ENCODE data around the gene GTF2I. TPM values are rescaled to one million over a fixed set of nuclear protein-coding genes. Genes with fewer than 3 reads are reported as not detected.

GTF2I gene
- total and polyA plus RNA-seq, 10 of the 15 experiments (the other 5 are each of a cell fraction or from before 2014, with no cell fraction given), result 6.7 to 172 (median 96.9) TPM

GRCh38 chr7:74672343-74672915, 14.9 kb downstream of the GTF2I start:
- FAIRE-seq, result no peak
- SMC1A ChIA-PET (ENCODE audit: uncharacterized antibody, unreplicated experiment), result interaction anchor here (1.9 kb wide), 1 partner anchor 12 kb away, joined by 6 read pairs; no protein-coding TSS in a partner anchor
- POLR2A ChIA-PET, result no interaction called here
- TF ChIP-seq MEF2B (IDR thresholded peaks at IDR 0.05; ENCODE audit: partially characterized antibody, poor library complexity, severe bottlenecking) (no peak), NR2C2 (IDR thresholded peaks at IDR 0.05; ENCODE audit: borderline replicate concordance, control insufficient read depth, insufficient read length, low read depth) (no peak), RAD51 (IDR thresholded peaks at IDR 0.05) (no peak), SIN3A (IDR thresholded peaks at IDR 0.05; ENCODE audit: low read depth, low read length) (no peak), BRCA1 (IDR thresholded peaks at IDR 0.05; ENCODE audit: low read depth, low read length) (no peak), NFYB (IDR thresholded peaks at IDR 0.05; ENCODE audit: insufficient read depth, low read depth, low read length) (no peak), ZSCAN29 (IDR thresholded peaks at IDR 0.05) (no peak), MTA2 (IDR thresholded peaks at IDR 0.05; ENCODE audit: low read depth) (no peak), ZNF207 (IDR thresholded peaks at IDR 0.05; ENCODE audit: borderline replicate concordance) (no peak), JUND (IDR thresholded peaks at IDR 0.05; ENCODE audit: low read depth, low read length) (no peak), POLR2AphosphoS2 (IDR thresholded peaks at IDR 0.05; ENCODE audit: low read depth, low read length) (no peak), SP1 (IDR thresholded peaks at IDR 0.05; ENCODE audit: low read depth, low read length) (no peak), SREBF1 (IDR thresholded peaks at IDR 0.05; ENCODE audit: low read length) (no peak), TCF12 (IDR thresholded peaks at IDR 0.05; ENCODE audit: low read depth, low read length) (no peak), MXI1 (IDR thresholded peaks at IDR 0.05; ENCODE audit: low read depth, low read length) (no peak), IKZF2 (IDR thresholded peaks at IDR 0.05) (no peak), BACH1 (IDR thresholded peaks at IDR 0.05; ENCODE audit: borderline replicate concordance) (no peak), ZBTB4 (CRISPR knock-in tag; IDR thresholded peaks at IDR 0.05) (no peak)
- TF ChIP-seq, protein P1, sequence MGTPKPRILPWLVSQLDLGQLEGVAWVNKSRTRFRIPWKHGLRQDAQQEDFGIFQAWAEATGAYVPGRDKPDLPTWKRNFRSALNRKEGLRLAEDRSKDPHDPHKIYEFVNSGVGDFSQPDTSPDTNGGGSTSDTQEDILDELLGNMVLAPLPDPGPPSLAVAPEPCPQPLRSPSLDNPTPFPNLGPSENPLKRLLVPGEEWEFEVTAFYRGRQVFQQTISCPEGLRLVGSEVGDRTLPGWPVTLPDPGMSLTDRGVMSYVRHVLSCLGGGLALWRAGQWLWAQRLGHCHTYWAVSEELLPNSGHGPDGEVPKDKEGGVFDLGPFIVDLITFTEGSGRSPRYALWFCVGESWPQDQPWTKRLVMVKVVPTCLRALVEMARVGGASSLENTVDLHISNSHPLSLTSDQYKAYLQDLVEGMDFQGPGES (IDR thresholded peaks at IDR 0.05), result no peak
- no peak for DNase-seq (ENCODE audit: low read depth, low spot score)
- Histone ChIP-seq H3K4me2 (ENCODE audit: control insufficient read depth, insufficient read depth) (no peak overlapping the region), H3K4me1 (ENCODE audit: control insufficient read depth, insufficient read depth, low read length) (no peaks in the 10 kb centered on the region; the same call in 1 of the 2 replicates), H3K4me3 (no peak overlapping the region), H3K79me2 (ENCODE audit: control insufficient read depth, insufficient read depth, low read length) (peaks cover 86% of the 10 kb centered on the region), H3K27me3 (replicated peaks in 1 of 2; ENCODE audit: control insufficient read depth in 2 of 2, insufficient read depth in 2 of 2, low read length in 1 of 2) (no peaks in the 10 kb centered on the region), H4K20me1 (ENCODE audit: control insufficient read depth, insufficient read depth) (no peaks in the 10 kb centered on the region), H3K27ac (ENCODE audit: control insufficient read depth, insufficient read depth) (no peak overlapping the region), H3K9ac (ENCODE audit: control insufficient read depth, insufficient read depth, low read length) (no peak overlapping the region), H3K9me3 (replicated peaks; ENCODE audit: control insufficient read depth, insufficient read depth, low read length) (no peaks in the 10 kb centered on the region), H3K36me3 (ENCODE audit: control insufficient read depth in 2 of 2, insufficient read depth in 2 of 2, low read length in 1 of 2) (peaks cover 4 to 14% of the 10 kb centered on the region in 2 experiments), H2AFZ (ENCODE audit: control insufficient read depth, low read depth, low read length) (no peak overlapping the region)
- intact Hi-C loops (cut with micrococcal nuclease; ENCODE audit: unreplicated experiment) (no loop called here), in situ Hi-C loops (cut with MboI) (no loop called here)
- RAD21 ChIA-PET (ENCODE audit: unreplicated experiment), result no interaction called here
- 97% methylated on average over 6 of the region's 6 CpGs for WGBS (ENCODE audit: insufficient coverage, insufficient replicate concordance, low lambda C conversion rate, missing lambda C conversion rate)
- CTCF ChIA-PET, result interaction anchor here (0.6 to 0.7 kb wide), 2 partner anchors 9 to 16 kb away, joined by 3 read pairs; no protein-coding TSS in a partner anchor
- ATAC-seq, result no peak
- BruUV-seq (replicated peaks), result no TSS peak
